HG03135 (cell line): Measurements from ENCODE around the gene GHDC.
"Not testable (repeated sequence)": the region's sequence is repeated elsewhere in the genome, so short reads cannot be mapped to it uniquely, and the experiment has no call there.

Experiments used
- ATAC-seq: cut with Tn5 transposase; IDR thresholded peaks from one replicate; pipeline ENCODE4 v1.9.1; 2021; ENCODE audit warnings: mild to moderate bottlenecking, moderate library complexity; ENCODE audit not compliant: unreplicated experiment

GHDC gene

DNA sequence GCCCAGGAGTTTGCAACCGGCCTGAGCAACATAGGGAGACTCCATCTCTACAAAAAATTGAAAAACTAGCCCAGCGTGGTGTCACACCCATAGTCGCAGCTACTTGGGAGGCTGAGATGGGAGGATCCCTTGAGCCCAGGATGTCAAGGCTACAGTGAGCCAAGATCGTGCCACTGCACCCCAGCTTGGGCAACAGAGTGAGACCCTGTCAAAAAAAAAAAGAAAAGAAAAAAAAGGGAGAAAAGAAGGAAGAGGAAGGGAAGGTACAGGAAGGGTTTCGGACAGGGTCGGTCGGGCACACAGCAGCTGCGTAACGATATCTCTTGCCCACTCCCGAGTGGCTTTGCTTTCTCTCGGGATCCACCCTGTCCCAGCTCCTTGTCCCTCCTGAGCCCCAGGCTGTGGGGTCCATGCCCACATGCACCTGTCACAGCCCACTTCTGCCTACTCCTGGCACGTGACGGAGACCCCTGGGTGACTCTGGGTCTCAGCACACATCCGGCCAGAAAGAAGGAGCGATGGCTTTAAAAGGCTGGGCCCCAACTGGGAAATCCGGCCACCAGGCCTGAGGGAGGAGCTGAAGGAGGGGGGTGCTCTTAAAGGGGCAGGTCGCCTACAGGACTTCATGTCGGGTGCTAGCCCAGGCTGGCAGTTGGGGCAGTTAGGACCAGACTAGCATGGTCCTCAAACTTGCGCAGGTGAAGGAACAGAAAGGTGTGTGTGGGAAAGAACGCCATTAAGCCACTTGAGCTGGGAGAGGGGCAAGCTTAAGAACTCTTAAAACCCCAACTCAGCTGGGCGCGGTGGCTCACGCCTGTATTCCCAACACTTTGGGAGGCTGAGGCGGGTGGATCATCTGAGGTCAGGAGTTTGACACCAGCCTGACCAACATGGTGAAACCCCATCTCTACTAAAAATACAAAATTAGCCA is at the start of gene GHDC:
GHDC (minus strand) TSS at position 526 of the 931 bp plus-strand sequence. CDS start 913 bp downstream, outside the sequence.
- peak; percentile 73 for ATAC-seq

- ATAC-seq = no peak
These were observed 49.2 kb upstream of the GHDC start for GRCh38 chr17:42243493-42243982.

DNA sequence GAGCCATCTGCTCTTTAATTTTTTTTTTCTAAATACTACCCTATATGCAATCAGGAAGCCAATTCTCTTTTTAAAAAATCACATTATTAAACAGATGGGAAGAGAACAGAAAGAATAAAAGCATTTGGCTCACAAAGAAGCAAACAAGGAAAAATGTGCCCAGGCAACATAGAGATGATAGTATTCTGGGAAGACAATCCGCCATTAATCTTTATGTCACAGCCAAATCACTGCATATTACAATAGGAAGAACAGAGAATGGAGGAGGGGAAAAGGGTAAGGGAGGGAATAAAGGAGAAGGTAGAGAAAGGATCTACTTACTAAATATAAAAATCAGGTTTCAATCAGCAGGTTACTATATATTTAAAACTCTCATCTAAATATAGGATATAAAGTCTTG is 47.6 kb upstream of the GHDC start:
- ATAC-seq = no peak

GRCh38 chr17:42240863-42241262 is 46.6 kb upstream of the GHDC start:
- ATAC-seq = not testable (repeated sequence)

DNA sequence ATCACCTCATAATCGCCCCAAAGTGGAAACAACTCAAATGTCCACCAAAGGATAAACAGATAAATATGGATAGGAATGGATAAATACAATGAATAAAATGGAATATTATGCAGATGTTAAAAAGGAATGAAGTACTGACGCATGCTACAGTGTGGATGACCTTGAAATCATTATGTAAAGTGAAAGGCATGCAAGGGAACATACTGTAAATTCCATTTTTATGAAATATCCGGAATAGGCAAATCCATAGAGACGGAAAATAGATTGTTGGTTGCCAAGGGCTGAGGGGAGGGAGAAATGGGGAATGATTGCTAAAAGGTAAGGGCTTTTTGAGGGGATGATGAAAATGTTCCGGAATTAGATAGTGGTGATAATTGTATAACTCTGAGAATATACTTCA is 45.9 kb upstream of the GHDC start:
- ATAC-seq = no peak

DNA sequence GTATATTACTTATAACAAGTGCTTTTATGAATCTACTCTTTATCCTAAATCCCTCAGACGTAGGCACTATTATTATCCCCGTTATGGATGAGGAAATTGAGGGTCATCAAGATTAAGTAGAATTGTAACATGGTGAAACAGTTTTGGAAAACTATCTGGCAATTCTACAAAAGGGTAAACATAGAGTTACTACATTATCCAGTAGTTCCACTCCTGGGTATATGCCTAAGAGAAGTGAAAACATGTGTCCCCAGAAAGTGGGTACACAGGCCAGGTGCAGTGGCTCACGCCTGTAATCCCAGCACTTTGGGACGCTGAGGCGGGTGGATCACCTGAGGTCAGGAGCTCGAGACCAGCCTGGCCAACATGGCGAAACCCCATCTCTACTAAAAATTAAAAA is 45.3 kb upstream of the GHDC start:
- not testable (repeated sequence) for ATAC-seq

- ATAC-seq = no peak
These were observed 42.5 kb upstream of the GHDC start for GRCh38 chr17:42236760-42237159.

GRCh38 chr17:42233994-42234393 is 39.7 kb upstream of the GHDC start:
- ATAC-seq = no peak

GRCh38 chr17:42233156-42233555 is 38.9 kb upstream of the GHDC start:
- ATAC-seq = no peak

- no peak for ATAC-seq
These were observed 35.9 kb upstream of the GHDC start for GRCh38 chr17:42230225-42230624.

- no peak for ATAC-seq
These were observed 33.8 kb upstream of the GHDC start for GRCh38 chr17:42227849-42228700.

GRCh38 chr17:42225646-42226045 is 31.4 kb upstream of the GHDC start:
- no peak for ATAC-seq

GRCh38 chr17:42224651-42225050 is 30.4 kb upstream of the GHDC start:
- no peak for ATAC-seq

DNA sequence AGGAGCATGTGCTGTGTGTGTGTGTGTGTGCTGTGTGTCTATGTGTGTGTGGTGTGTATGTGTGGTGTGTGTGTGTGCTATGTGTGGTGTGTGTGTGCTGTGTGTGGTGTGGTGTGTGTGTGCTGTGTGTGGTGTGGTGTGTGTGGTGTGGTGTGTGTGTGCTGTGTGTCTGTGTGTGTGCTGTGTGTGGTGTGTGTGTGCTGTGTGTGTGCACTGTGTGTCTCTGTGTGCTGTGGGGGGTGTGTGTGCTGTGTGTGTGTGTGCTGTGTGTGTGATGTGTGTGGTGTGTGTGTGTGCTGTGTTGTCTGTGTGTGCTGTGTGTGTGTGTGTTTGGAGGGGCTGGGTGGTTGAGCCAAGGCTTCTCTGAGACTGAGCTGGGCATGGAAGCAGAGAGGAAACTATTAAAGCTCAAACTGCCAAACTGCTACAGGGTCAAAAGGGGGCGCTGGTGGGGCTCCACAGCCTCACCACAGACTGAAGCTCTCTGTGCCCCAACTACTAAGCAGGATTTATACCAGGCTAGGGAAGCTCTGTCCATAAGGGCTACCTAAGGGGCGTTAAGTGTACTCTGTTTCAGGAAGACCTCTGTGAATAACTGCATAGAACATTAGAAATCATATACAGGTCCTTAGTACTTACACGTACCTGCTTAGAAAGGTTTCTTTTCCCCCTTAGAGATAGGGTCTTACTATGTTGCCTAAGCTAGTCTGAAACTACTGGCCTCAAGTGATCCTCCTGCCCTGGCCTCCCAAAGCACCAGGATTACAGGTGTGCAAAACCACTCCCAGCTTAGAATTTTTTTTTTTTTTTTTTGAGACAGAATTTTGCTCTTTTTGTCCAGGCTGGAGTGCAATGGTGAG is 27.8 kb upstream of the GHDC start:
- ATAC-seq = no peak

- ATAC-seq = not testable (repeated sequence)
These were observed 25.0 kb upstream of the GHDC start for GRCh38 chr17:42219280-42219679.

DNA sequence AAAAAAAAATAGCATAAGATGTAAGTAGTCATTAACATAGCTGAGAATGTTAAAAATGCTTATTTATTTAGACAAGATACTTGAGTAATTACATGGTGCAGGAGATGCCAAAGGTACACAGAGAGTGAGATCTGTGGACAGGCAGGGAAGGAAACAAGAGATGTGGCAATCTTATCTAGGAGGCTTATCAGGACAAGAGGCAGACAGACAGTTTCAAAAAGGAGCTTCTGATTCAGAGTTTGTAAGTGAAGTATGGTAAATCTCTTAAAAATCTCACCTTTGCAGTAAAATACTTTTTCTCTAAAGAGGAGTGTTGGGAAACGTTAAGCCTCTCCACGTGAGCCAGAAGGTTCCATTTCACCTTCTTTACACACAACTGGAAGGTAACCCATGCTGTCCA is 19.9 kb upstream of the GHDC start:
- ATAC-seq = no peak

DNA sequence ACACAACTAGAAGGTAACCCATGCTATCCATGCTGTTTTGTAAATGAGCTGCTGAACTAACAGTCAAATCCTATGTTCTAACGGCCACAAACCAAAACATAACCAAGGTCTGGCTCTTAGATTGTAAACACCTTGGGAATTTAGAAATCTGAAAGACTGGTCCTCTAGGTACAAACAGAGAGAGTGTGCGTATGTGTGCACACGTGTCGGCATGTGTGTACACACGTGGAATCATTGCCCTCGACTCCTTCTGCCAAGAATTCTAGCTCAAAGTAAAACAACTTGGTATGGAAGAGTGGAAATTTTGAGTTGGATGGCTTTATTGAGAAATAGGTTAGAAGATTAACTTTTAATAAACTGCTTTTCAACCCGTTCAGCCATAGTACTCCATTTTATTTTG is 18.1 kb upstream of the GHDC start:
- no peak for ATAC-seq

- ATAC-seq = not testable (repeated sequence)
These were observed 17.6 kb upstream of the GHDC start for GRCh38 chr17:42211921-42212341.

DNA sequence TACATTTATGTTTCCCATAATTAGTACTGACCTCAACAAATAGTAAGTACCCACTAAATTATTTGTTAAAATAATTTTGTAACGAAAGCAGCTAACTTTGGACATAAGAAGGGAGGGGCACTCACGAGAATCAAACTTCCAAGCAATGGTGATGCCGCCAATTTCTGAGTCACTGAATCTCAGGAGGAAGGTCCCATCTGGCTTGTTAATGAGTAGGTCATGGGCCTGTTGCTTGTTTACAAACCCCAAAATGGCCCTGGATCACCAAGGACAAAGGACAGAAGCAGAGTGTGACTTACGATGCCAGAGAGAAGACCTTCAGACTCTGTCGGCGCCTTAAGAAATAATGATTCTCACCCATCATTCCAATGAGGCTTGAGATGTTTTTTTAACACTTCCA is 15.8 kb upstream of the GHDC start:
- ATAC-seq = no peak

DNA sequence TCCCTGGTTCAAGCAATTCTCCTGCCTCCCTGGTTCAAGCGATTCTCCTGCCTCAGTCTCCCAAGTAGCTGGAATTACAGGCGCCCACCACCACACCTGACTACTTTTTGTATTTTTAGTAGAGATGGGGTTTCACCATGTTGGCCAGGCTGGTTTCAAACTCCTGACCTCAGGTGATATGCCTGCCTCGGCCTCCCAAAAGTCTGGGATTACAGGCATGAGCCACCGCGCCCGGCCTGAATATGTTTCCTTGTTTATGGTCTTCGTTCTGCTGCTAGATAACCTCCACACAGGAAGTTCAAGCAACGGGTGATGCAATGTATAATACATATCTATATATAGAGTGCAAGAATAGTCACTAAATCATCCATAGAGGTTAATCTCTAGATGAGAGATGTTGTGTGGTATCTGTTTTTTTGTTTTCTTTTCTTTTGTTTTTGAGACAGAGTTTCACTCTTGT is 11.9 kb upstream of the GHDC start:
- ATAC-seq = not testable (repeated sequence)
